GM19240 (cell line): ENCODE measurements around the gene AMPH.
"Not testable (repeated sequence)": the region's sequence is repeated elsewhere in the genome, so short reads cannot be mapped to it uniquely, and the experiment has no call there.

Experiments used
- DNase-seq: peaks from one replicate; pipeline ENCODE4 v3.0.0; 2011; ENCODE audit warnings: low spot score; ENCODE audit not compliant: insufficient read length

The AMPH gene

DNA sequence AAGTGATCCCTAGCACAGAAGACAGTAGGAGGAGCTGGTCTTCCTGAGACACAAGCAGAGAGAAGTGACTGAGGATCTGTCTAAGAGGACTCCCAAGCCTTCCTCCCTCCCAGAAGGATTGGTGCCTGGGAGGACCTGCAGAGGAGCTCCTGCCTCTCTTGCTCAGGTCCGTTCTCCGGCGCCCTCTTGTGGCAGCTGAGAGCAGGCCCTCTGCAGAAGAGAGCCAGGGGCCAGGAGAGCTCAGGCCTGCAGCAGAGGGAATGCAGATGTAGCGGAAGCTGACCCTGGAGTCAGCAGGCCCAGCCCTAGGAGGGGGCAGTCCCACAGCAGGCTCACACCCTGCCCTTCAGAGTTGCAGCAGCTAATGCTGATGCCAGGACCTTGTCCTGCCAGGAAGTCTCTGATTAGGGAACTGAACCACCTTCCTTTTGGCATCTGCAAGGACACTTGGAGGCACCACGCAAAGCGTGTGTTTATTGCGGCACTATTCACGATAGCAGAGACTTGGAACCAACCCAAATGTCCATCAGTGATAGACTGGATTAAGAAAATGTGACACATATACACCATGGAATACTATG lies 276.8 kb downstream of the AMPH start:
- not testable (repeated sequence) for DNase-seq

DNA sequence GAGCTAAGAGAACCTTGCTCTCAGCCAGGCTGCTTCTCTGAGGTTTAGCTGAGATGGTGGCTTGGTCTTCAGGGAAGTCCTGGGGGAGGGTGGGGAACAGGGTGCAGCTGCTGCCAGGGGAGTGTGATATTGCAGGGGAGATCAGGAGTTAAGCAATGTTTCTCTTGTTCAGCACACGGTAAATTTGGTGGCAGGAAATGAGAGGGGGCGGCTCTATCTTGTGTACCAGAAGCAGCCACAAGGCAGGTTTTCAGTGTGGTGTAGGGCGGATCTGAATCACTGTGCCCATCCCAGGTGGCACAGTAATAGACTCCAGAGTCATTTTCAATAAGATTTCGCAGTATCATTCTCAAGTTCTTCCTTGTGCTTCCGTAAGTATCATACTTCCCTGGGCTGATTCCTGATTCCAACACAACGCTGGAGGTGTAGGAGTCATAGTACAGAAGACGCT lies 277.7 kb downstream of the AMPH start:
- DNase-seq: not testable (repeated sequence)

DNA sequence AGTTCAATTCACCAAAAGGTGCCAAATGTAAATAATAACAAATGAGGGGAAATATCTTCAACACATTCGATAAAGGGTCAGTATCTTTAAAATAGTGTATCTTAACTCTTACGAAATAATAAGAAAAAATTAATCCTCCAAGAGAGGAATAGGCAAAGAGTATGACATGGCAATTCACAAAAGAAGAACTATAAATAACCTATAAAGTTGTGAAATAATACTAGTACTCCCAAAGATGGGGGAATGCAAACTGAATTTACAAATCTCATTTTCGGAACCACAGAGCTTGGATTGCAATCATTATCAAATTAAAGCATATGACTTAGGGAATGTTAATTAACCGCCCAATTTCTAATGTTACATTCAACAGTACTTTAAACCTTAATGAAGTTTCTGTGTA lies 279.6 kb downstream of the AMPH start:
- DNase-seq: no peak

- DNase-seq: not testable (repeated sequence)
These were observed 280.4 kb downstream of the AMPH start for GRCh38 chr7:38350777-38351176.

DNA sequence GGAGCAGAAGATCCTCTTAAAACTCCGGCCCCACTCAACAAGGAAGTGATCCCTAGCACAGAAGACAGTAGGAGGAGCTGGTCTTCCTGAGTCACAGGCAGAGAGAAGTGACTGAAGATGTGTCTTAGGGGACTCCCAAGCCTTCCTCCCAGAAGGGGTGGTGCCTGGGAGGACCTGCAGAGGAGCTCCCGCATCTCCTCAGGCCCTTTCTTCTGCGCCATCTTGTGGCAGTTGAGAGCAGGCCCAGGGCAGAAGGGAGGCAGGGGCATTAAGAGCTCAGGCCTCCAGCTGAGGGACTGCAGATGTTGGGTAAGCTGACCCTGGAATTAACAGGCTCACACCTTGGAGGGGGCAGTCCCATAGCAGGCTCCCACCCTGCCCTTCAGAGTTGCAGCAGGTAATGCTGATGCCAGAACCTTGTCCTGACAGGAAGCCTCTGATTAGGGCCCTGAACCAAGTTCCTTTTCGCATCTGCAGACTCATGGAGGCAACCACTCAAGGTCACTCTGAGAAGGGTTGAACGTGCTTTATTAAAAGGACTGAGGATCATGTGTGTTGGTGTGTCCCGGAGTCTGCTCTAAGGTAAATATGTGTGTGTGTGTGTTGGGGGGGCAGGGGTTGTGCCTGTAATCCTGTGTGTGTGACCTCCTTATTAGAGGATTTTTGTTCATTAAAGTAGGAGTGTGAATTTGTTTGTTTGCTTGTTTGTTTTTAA lies 281.1 kb downstream of the AMPH start:
- not testable (repeated sequence) for DNase-seq

DNA sequence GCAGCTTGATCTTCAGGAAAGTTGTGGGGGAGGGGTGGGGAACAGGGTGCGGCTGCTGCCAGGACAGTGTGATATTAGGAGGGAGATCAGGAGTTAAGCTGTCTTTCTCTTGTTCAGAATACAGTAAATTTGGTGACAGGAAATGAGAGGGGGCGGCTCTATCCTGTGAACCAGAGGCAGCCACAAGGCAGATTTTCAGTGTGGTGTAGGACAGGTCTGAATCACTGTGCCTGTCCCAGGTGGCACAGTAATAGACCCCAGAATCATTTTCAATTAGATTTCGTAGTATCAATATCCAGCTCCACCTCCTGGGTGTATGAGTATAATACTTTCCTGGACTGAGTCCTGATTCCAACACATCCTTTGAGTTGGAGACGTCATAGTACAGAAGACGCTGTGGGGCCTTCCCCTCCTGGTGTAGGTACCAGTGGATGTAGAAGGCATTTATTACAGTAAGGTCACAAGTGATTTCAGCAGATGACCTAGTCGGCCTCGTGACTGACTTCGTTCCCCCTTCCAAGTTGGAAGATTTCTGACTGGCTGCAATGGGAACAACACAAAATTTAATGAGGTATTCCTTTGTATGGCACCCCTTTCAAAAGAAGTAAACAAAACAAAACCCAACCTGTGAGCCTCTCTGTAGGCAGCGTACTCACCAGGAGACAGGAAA lies 281.9 kb downstream of the AMPH start:
- not testable (repeated sequence) for DNase-seq

- DNase-seq: not testable (repeated sequence)
These were observed 285.6 kb downstream of the AMPH start for GRCh38 chr7:38345299-38346172.

GRCh38 chr7:38344741-38345140 lies 286.4 kb downstream of the AMPH start:
- not testable (repeated sequence) for DNase-seq

DNA sequence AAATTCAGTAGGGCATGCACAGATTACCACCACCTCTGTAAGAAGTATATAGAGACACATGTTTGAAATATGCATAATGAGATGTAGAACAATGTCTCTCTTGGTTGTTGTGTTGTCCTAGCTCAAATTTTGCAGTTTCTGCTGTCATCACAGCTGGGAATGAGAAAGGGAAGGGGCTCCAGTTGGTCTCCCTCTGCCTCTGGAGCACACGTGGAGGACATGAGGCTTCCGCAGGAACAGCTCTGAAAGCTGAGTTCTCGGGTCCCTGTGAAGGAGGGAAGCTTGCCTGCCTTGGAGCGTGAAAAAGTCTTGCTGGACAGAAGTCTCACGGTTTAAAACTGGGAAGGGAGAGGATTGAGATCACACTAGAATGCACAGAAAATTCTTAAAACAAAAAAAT lies 289.0 kb downstream of the AMPH start:
- DNase-seq: not testable (repeated sequence)

- DNase-seq: not testable (repeated sequence)
These were observed 289.9 kb downstream of the AMPH start for GRCh38 chr7:38341172-38341705.

DNA sequence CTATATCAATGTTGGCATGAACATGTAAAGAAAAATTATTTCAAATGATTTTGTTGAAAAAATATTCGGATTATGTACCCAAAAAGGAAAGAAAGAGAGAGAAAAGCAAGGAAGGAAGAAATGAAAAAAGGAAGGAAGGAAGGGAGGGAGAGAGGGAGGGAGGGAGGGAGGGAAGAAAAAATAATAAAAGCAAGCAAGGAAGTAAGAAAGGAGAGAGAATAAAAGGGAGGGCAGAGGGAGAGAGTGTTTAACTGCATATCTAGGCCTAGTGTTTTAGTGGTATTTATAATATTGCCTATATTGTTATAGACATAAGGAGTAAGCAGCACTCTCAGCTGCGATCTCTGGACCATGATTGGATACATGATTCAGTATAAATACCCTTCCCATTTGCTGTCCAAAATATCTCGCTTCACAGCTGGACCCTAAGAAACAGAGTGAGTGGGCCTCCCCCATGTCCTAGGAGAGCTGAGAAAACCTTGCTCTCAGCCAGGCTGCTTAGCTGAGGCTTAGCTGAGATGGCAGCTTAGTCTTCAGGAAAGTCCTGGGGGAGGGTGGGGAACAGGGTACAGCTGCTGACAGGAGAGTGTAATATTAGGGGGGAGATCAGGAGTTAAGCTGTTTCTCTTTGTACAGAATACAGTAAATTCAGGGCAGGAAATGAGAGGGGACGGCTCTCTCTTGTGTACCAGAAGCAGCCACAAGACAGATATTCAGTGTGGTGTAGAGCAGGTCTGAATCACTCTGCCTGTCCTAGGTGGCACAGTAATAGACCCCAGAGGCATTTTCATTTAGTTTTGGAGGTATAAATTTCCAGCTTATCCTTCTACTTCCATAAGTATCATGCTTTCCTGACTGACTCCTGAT lies 291.0 kb downstream of the AMPH start:
- DNase-seq: no peak

DNA sequence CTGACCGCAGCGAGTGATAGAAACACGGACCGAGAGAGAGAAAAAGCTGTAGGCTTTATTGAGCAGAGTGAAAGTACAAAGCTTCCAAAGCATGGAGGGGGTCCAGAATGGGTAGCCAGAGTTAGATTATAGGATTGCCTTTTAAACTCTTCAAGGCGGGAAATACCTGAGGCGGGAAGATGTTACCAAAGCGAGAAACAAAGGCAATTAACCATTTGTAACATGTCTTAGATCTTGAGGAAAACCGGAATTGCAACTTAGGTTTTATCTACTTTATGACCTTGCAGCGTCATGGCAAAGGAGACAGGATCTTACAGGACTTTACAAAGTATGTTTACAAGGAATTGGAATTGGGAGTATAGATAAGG lies 295.0 kb downstream of the AMPH start:
- DNase-seq: not testable (repeated sequence)

DNA sequence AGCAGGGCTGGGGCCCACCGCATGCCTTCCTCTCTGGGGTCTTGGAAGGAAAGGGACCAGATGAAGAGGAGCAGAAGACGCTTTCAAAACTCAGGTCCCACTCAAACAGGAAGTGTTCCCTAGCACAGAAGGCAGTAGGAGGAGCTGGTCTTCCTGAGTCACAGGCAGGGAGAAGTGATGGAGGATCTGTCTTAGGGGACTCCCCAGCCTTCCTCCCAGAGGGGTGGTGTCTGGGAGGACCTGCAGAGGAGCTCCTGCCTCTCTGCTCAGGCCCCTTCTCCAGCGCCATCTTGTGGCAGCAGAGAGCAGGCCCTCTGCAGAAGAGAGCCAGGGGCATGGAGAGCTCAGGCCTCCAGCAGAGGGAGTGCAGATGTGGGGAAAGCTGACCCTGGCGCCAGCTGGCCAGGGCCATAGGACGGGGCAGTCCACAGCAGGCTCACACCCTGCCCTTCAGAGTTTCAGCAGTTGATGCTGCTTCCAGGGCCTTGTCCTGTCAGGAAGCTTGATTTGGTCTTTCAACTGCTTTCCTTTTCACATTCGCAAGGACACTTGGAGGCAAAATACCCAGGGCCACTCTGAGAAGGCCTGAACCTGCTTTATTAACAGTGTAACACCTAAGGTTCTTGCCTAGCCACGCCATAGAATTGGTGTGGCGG lies 295.6 kb downstream of the AMPH start:
- peak; percentile 80 for DNase-seq

DNA sequence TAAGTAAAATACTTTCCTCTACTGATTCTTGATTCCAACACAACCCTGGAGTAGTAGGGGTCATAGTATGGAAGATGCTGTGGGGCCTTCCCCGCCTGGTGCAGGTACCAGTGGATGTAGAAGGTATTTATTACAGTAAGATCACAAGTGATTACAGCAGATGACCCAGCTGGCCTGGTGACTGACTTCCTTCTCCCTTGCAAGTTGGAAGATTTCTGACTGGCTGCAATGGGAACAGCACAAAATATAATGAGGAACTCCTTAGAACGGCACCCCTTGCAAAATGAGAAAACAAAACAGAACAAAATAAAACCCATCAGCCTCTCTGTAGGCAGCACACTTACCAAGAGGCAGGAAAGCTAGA lies 296.1 kb downstream of the AMPH start:
- no peak for DNase-seq

DNA sequence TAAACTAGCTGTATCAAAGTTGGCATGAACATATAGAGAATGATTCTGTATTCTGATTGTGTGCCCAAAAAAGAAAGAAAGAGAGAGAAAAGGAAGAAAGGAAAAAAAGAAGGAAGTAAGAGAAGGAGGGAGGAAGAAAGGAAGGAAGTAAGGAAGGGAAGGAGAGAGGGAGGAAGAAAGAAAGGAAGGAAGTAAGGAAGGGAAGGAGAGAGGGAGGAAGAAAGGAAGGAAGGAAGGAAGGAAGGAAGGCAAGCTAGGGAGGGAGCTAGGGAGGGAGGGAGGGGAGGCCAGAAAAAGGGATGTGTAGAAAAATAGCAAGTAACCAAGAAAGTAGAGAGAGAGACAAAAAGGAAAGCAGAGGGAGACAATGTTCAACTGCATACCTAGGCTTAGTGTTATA lies 297.0 kb downstream of the AMPH start:
- no peak for DNase-seq
